Iris pigment epithelial cell (primary cell): ENCODE results near the gene NPB.
A peak's percentile ranks its signal among the peaks of the same experiment; 100 is the strongest.

Experiments used
- DNase-seq: peaks from one replicate; pipeline ENCODE4 v3.0.0-alpha.2; 2011; ENCODE audit warnings: low read depth

NPB gene

GRCh38 chr17:81926451-81927151 lies 24.6 kb downstream of the NPB start:
- peak; percentile 70 for DNase-seq

DNA sequence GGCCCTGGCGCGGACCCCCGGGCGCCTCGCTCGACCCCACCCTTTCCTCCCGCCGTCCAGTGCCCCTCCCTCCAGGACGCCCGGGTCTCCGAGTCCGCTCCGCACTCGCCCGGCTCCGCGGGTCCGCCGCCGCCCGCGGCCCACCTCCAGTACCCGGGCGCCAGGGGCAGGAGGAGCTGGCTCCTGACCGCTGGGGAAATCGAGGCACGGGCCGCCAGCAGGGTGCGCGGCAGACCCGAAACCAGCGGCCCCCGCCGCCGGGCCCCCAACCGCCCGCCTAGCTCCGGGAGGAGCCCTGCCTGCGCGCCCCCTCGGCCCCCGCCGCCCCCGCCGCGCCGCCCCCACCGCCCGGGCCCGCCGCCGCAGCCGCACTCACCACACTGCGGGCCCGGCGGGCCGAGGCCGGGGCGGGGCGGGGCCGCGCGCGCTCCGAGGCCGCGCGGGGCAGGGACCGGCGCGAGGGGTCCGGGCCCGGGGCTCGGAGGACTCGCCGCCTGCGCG lies 25.2 kb downstream of the NPB start:
- DNase-seq, result no peak

GRCh38 chr17:81927653-81928543 lies 25.9 kb downstream of the NPB start, which contains the start of gene MAFG:
Gene MAFG, minus strand, starts transcription at chr17:81927735. Its CDS starts 4,550 bp downstream, at chr17:81923185.
- peak; percentile 90 for DNase-seq

DNA sequence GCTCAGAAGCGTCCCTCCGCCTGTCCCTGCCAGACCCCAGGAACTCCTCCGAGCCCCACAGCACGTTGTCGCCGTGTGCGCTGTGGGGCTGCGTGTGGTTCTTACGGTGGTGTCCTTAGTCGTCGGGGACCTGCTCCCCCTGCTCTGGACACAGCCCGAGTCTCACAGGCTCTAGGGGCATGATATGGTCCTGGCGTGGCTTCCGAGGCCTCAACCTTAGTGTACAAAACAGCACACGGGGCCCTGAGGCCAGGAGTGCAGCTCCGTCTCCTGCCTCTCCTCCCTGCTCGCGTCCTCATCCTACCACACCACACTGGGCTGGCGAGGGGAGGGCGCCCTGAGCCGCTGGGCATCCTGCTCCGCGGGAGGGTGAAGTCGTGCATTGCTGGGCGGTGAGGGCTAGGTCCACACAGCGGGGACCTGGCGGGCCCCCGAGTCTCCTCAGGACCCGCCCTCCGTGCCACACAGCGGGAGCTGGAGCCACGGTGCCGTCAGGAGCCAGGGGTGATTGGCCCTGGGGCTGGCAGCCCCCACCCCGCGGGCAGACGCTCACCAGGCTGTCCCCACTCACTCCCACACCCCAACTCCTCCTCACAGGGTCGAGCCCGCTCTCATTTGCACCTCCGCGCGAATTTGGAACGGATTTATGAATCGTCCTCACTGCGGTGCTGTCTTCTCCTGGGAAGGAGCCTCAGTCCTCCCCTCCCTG lies 26.7 kb downstream of the NPB start:
- no peak for DNase-seq

DNA sequence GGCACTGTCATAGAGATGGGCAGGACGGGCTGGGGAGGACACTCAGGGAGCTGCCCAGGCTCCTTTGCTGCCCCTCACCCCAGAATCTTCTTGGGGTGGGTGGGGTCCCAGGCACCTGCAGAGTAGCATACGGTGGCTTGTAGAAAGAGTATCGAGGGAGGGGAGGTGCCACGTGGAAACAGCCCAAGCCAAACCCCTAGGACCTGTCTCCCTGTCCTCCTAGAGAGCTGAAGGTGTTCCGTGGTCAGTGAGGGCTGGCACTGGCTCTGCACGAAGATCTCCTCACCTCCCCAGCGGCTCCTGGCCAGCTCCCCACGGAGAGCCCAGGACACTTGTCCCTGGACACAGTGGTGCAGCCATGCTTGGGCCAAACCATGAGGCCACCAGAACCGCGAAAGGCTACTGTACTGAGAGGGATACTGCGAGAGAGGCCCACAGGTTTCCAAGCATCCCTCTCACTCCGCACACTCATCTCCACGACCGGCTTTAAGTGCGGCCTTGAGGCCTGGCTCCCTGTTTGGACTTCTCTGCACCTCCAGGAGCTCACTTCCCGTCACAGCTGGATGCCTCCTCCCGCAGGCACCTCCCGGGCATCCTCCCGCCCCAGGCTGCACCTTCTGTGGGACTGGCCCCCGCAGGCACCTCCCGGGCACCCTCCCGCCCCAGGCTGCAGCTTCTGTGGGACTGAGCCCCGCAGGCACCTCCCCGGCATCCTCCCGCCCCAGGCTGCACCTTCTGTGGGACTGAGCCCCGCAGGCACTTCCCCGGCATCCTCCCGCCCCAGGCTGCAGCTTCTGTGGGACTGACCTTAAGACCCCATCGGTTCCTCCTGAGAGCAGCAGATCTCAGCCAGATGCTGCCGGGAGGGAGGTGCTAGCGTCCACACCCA lies 27.5 kb downstream of the NPB start:
- DNase-seq, result no peak

- no peak for DNase-seq
Observed at GRCh38 chr17:81930142-81931125, 28.4 kb downstream of the NPB start.

DNA sequence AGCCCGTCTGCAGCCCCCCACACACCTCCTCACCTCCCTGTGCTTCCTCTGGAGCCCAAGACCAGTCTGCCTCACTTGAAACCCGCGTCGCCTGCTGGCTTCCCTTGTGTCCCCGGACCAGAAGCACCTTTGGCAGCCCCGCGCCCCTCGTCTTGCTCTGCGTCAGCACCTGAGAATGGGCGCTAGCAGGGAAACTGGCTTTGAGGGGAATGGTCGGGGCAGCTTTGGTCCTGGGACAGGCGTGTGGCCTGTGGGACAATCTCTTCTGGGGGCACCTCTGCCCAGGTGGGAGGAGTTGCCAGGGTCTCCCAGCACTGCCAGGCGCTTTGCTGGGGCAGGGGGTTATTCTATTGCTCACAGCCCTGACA lies 29.1 kb downstream of the NPB start:
- DNase-seq, result no peak

DNA sequence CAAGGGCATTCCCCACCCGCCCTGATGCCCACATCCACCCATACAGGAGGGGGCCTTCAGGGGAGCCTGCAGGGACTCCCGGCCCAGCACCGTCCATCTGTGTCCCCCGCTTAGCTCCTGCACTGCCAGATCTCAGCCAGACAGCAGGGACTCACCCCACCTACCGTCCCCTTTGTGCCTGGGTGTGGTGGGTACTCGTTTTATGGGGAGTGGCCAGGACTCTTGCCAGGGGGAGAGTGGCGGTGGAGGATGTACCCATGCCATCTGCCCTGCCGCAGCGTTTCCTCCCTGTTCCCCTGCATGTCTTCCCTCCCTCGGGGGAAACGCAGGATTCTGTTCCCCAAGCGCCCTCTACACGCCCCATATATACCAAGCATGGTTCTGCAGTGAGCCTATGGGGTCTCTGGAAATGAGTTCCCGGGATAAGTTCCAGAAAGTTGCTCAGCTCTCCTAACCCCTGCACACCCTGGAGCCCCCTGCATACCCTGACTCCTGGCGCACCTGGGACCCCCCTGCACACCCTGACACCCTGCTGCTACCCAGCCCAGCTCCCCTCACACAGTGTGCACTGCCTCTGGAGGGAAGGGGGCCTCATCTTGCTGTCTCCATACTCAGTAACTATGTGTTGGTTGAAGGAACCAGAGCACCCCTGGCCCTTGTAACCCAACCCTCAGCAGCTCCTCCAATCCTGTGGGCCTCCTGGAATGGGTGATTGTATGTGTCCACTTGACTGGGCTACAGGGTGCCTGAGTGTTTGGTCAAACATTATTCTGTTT lies 29.7 kb downstream of the NPB start:
- no peak for DNase-seq

DNA sequence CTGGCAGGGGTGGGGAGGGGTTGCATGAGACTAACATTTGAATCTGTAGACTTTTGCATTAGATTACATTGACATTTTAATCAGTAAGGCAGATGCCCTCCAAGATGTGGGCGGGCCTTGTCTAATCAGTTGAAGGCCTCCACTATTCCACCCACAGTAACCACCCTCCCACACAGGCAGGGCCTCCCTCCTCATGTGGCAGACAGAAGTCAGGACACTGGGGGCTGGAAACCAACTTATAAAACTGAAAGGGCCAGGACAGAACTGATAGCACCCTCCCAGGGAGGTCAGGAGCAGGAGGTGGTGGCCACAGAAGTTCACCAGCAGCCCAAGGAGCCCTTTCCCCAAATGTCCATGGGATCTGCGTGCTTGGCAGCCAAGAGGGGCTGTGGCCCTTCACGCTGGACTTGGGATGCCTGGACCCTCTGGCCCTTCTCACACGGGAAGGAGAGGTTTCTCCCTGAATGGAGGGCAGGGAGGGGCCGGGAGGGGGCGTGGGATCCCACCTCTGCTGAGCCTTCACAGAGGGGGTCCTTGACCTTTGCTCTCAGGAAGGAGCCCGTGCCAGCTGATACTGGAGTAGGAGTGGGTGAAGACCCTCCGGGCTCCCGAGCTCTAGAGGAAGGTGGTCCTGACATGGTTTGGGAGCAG lies 30.4 kb downstream of the NPB start:
- DNase-seq, result no peak

DNA sequence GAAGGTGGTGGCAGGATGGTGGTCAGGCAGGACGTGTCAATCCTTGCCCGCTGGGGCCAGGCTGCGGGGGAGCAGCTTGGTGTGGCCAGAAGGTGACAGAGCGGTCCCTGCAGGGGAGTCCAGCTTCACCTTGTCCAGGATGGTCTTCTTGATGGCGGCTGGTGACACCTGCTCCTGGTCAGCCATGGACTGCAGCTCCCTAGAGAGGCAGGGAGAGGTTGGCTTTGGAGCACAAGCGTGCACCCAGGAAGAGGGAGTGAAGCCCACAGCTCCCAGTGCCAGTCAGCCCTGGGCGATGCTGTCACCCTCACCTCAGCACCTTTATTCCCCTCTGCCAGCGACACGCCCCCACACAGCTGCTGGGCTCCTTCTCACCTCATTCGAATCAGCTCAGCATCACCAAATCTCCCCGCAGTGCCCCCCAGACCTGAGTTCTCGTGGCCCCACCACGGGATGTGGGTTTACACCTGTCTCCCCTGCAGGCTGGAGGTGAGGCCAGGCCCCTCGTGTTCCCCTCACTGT lies 31.2 kb downstream of the NPB start:
- DNase-seq, result no peak

GRCh38 chr17:81934098-81934757 lies 32.2 kb downstream of the NPB start:
- no peak for DNase-seq

GRCh38 chr17:81934850-81935708 lies 33.0 kb downstream of the NPB start:
- no peak for DNase-seq

- DNase-seq, result no peak
Observed at GRCh38 chr17:81935709-81936084, 33.7 kb downstream of the NPB start.

- DNase-seq, result no peak
Observed at GRCh38 chr17:81939218-81939617, 37.2 kb downstream of the NPB start.

- no peak for DNase-seq
Observed at GRCh38 chr17:81939881-81940385, 37.9 kb downstream of the NPB start.

GRCh38 chr17:81940538-81941483 lies 38.8 kb downstream of the NPB start:
- no peak for DNase-seq
